Measurements from ENCODE around the gene PICK1.
"Not testable (repeated sequence)": the region's sequence is repeated elsewhere in the genome, so short reads cannot be mapped to it uniquely, and the experiment has no call there.

DNA sequence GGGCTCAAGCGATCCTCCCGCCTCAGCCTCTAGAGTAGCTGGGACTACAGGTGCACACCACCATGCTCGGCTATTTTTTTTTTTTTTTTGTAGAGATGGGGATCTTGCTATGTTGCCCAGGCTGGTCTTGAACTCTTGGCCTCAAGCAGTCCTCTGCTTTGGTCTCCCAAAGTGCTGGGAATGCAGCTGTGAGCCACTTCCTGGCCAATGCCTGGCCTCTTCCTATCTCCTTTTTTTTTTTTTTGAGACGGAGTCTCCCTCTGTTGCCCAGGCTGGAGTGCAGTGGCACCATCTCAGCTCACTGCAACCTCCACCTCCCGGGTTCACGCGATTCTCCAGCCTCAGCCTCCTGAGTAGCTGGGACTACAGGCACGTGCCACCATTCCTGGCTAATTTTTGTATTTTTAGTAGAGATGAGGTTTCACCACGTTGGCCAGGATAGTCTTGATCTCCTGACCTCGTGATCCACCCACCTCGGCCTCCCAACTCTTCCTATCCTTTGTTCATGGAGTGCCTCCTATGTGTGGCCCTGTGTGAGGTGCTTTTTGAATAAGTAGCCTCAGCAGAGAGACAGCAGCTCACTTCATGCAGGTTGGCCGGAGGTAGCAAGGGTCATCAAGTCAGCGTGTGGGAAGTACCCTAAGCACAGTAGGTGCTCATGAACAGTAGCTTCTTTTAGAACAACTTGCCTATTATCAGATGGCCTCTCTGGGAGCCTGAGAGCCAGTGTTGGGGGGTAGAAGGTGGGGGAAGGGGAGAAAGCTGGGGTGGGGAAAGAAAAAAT lies 19.6 kb upstream of the PICK1 start:
- not testable (repeated sequence) for TF ChIP-seq POLR2A, EP300 (IDR thresholded peaks at IDR 0.05)
- TF ChIP-seq, protein P1, sequence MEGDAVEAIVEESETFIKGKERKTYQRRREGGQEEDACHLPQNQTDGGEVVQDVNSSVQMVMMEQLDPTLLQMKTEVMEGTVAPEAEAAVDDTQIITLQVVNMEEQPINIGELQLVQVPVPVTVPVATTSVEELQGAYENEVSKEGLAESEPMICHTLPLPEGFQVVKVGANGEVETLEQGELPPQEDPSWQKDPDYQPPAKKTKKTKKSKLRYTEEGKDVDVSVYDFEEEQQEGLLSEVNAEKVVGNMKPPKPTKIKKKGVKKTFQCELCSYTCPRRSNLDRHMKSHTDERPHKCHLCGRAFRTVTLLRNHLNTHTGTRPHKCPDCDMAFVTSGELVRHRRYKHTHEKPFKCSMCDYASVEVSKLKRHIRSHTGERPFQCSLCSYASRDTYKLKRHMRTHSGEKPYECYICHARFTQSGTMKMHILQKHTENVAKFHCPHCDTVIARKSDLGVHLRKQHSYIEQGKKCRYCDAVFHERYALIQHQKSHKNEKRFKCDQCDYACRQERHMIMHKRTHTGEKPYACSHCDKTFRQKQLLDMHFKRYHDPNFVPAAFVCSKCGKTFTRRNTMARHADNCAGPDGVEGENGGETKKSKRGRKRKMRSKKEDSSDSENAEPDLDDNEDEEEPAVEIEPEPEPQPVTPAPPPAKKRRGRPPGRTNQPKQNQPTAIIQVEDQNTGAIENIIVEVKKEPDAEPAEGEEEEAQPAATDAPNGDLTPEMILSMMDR (IDR thresholded peaks at IDR 0.05) = not testable (repeated sequence)

Measured in ovary (tissue), 3 donors.